Esophagus muscularis mucosa (tissue), 4 donors: ENCODE data around the gene ACSF2. TPM values are rescaled to one million over a fixed set of nuclear protein-coding genes. Genes with fewer than 3 reads are reported as not detected.

ENCODE experiments used
- DNase-seq: peaks from one replicate; pipeline ENCODE4 v3.0.0-alpha.2; 2017; ENCODE audit errors: extremely low spot score
- H3K27ac ChIP-seq, 4 donors: fragments of 200-600 bp; sonication (generic); replicated peaks in 1 of 4; 1 replicate in 3 of 4; 2 replicates in 1 of 4; pipeline ENCODE4 v1.5.1; 2016 to 2019; ENCODE audit warnings: mild to moderate bottlenecking in 1 of 4
- H3K27me3 ChIP-seq, 4 donors: fragments of 200-600 bp; sonication (generic); one replicate each; pipeline versions ENCODE4 v1.5.1 to v1.6.0; 2016 to 2019
- H3K36me3 ChIP-seq, 4 donors: fragments of 200-600 bp; sonication (generic); one replicate each; pipeline ENCODE4 v1.5.1; 2016 to 2019
- H3K4me1 ChIP-seq, 4 donors: fragments of 200-600 bp; sonication (generic); one replicate each; pipeline ENCODE4 v1.5.1; 2016 to 2019
- H3K4me3 ChIP-seq, 4 donors: fragments of 200-600 bp; sonication (generic); 1 replicate in 2 of 4; 2 replicates in 2 of 4; pipeline ENCODE4 v1.5.1; 2016 to 2019; ENCODE audit warnings: mild to moderate bottlenecking in 4 of 4, moderate library complexity in 1 of 4
- H3K9me3 ChIP-seq, 4 donors: fragments of 200-600 bp; sonication (generic); 1 replicate in 3 of 4; 2 replicates in 1 of 4; pipeline ENCODE4 v1.5.1; 2016 to 2019
- EP300 ChIP-seq: sonication (generic); formaldehyde crosslinking; IDR thresholded peaks from one replicate; pipeline ENCODE4 v1.6.1; 2017; ENCODE audit warnings: antibody characterized with exemption
- POLR2A ChIP-seq: fragments of 450-650 bp; IDR thresholded peaks from one replicate; pipeline ENCODE4 v1.6.1; 2017; ENCODE audit warnings: antibody characterized with exemption, moderate library complexity, mild to moderate bottlenecking, low read depth
- POLR2AphosphoS5 ChIP-seq, 2 donors: sonication (generic); formaldehyde crosslinking; IDR thresholded peaks; one replicate each; pipeline ENCODE4 v1.6.1; 2017; ENCODE audit warnings: antibody characterized with exemption in 2 of 2
- WGBS: methylation state at CpG from one replicate; pipeline ENCODE4 v1.1.5; 2018; 5-methylcytosine and 5-hydroxymethylcytosine counted together
- intact Hi-C: fragments of 100-400 bp; cut with DNase I; formaldehyde crosslinking; loops from one replicate; pipeline ENCODE4 v1.15.1; 2023
- total RNA-seq, 4 donors: library from RNA; depleted of rRNA; stranded (reverse); fragments of >200 nt; gene quantifications; one replicate each; pipeline versions ENCODE4 v1.1.0 to v1.2.1, GENCODE V29; 2016
- TF ChIP-seq, protein P1 (sequence below), 3 experiments: fragments of 200-600 bp in 2 of 3; fragments of 450-650 bp in 1 of 3; sonication (generic) in 2 of 3; IDR thresholded peaks; one replicate each; pipeline ENCODE4 v1.5.1; 2017 to 2019; ENCODE audit warnings: antibody characterized with exemption in 3 of 3, mild to moderate bottlenecking in 2 of 3, moderate library complexity in 1 of 3

ACSF2 gene
- total RNA-seq, 4 donors from 2014 or later, result 6.0 to 9.6 (median 8.1) TPM

DNA sequence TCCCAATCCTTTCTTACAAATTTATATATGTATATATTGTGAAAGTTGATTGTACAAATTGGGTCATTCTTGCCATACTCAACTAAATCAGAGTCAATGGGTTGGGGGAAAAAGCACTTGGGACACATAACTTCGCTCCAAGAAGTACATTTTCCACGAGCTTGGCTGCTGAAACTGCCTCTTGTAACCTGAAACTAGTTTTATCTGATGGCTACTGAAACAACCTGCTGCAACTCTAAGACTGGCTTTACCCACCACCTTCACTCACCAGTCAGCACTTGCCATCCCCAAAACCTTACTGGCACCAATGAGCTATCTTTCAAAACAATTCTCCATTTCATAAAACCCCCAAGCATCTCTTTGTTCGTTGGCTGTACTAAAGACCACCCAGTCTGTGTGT is 67.7 kb downstream of the ACSF2 start:
- Histone ChIP-seq H3K9me3 (no peaks in the 10 kb centered on the region), H3K36me3 (no peaks in the 10 kb centered on the region), H3K27ac (no peak overlapping the region), H3K4me3 (no peak overlapping the region), H3K4me1 (no peaks in the 10 kb centered on the region), H3K27me3 (no peaks in the 10 kb centered on the region)
- intact Hi-C loops, result no loop called here
- TF ChIP-seq EP300 (no peak), POLR2AphosphoS5 (IDR thresholded peaks at IDR 0.05) (no peak), POLR2A (no peak)
- TF ChIP-seq, protein P1, sequence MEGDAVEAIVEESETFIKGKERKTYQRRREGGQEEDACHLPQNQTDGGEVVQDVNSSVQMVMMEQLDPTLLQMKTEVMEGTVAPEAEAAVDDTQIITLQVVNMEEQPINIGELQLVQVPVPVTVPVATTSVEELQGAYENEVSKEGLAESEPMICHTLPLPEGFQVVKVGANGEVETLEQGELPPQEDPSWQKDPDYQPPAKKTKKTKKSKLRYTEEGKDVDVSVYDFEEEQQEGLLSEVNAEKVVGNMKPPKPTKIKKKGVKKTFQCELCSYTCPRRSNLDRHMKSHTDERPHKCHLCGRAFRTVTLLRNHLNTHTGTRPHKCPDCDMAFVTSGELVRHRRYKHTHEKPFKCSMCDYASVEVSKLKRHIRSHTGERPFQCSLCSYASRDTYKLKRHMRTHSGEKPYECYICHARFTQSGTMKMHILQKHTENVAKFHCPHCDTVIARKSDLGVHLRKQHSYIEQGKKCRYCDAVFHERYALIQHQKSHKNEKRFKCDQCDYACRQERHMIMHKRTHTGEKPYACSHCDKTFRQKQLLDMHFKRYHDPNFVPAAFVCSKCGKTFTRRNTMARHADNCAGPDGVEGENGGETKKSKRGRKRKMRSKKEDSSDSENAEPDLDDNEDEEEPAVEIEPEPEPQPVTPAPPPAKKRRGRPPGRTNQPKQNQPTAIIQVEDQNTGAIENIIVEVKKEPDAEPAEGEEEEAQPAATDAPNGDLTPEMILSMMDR (IDR thresholded peaks at IDR 0.05), result no peak
- DNase-seq, result no peak
- 46% methylated on average over 3 of the region's 3 CpGs for WGBS

DNA sequence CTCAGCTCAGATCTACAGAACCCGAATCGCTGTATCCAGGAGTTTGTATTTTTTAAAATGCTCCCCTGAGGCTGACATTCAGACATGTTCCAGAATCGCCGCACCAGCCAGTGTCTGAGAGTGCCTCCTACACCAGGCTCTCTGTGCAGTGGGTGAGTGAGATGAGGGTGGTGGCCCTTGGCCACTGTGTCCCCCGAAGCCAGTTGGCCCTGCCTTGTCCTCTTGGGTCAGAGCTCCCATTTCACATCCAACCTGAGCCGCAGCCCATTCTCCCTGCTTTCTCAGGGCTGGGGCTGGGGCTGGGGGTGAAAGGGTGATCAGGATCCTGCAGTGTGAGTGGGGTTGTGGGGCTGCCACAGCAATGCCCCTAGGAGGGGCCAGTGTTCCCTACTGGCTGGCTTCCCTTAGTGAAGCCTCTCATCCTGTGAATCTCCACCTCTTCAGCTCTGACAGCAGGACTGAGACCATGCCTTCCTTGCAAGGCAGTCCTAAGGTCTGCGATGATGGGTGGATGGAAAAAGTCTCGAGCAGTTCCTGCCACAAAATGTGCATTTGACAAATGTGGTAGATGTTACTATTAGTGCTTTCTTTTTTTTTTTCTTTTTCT is 69.3 kb downstream of the ACSF2 start:
- H3K4me1 ChIP-seq, result no peaks in the 10 kb centered on the region
- TF ChIP-seq, protein P1 (IDR thresholded peaks at IDR 0.05), result no peak
- no peak for TF ChIP-seq POLR2A
- TF ChIP-seq POLR2AphosphoS5 (IDR thresholded peaks at IDR 0.05), result no peak
- no peak for TF ChIP-seq EP300
- H3K9me3 ChIP-seq, result no peaks in the 10 kb centered on the region
- DNase-seq, result no peak
- H3K27ac ChIP-seq, result no peak overlapping the region
- 95% methylated on average over 8 of the region's 8 CpGs for WGBS
- no peaks in the 10 kb centered on the region for H3K36me3 ChIP-seq
- no peaks in the 10 kb centered on the region for H3K27me3 ChIP-seq
- intact Hi-C loops, result no loop called here
- H3K4me3 ChIP-seq, result no peak overlapping the region

DNA sequence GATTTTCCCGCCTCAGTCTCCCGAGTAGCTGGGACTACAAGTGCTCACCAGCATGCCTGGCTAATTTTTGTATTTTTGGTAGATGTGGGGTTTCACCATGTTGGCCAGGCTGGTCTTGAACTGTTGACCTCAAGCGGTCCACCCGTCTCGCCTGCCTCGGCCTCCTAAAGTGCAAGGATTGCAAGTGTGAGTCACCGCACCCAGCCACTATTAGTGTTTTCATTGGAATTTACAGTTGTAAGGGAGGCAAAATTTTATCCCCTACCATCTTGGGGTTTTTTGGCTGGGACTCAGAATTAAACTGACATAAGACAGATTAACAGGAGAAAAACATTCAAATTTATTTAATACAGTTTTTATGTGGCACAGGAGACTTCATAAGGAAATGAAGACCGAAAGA is 69.9 kb downstream of the ACSF2 start:
- TF ChIP-seq, protein P1 (IDR thresholded peaks at IDR 0.05), result no peak
- TF ChIP-seq EP300, result no peak
- TF ChIP-seq POLR2AphosphoS5 (IDR thresholded peaks at IDR 0.05), result no peak
- TF ChIP-seq POLR2A, result no peak
- intact Hi-C loops, result no loop called here
- Histone ChIP-seq H3K36me3 (no peaks in the 10 kb centered on the region), H3K9me3 (no peaks in the 10 kb centered on the region), H3K27me3 (no peaks in the 10 kb centered on the region), H3K4me1 (no peaks in the 10 kb centered on the region), H3K4me3 (no peak overlapping the region), H3K27ac (no peak overlapping the region)
- DNase-seq, result no peak
- WGBS, result 93% methylated on average over 8 of the region's 8 CpGs

DNA sequence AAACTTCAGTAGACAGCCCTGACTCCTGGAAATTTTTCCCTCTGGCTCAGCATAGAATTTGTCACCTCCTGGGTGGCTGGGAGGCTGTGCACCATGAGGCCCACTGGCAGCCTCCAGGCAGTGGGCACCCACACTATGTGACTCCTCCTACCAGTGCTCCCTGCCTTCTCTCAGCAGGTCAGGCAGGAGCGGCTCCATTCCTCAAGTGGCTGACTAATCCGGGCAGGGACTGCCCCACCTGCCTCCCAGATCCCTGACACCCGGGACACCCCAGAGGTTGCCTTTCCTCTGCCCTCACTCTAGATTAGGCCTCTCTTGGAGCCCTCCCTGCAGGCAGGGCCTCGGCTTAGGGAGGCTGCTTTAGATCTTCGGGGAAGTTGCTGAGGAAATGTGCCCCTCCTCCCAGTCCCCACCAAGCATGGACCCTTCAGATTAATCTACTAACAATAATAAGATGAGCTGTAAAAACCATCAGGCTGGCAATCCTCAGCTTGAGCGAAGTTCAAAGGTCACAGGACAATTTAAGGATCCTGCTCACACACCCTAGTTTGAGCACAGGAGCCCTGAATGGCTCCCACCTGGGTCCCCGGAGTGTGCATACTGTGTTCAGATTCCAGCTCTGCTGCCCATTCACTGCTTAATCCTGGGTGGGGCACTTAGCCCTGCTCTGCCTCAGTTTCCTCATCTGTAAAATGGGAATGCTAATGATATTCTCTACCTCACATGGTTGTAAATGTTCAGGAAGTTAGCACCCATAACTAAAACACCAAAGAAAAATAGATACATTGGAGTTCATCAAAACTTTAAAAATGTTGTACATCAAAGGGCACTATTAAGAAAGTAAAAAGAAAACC is 72.2 kb downstream of the ACSF2 start:
- 87% methylated on average over 7 of the region's 7 CpGs for WGBS
- intact Hi-C loops, result no loop called here
- no peak for DNase-seq

More for the DNA sequence above, 72.2 kb downstream of the ACSF2 start:
- H3K27ac ChIP-seq, result no peak overlapping the region
- TF ChIP-seq, protein P1 (IDR thresholded peaks at IDR 0.05), result no peak
- no peak for TF ChIP-seq POLR2A
- no peak for TF ChIP-seq EP300
- no peak for TF ChIP-seq POLR2AphosphoS5 (IDR thresholded peaks at IDR 0.05)
- H3K27me3 ChIP-seq, result no peaks in the 10 kb centered on the region
- no peaks in the 10 kb centered on the region for H3K36me3 ChIP-seq
- H3K9me3 ChIP-seq, result no peaks in the 10 kb centered on the region
- H3K4me1 ChIP-seq, result no peaks in the 10 kb centered on the region
- H3K4me3 ChIP-seq, result no peak overlapping the region
